ENCODE measurements around the gene TFR2. TPM values are rescaled to one million over a fixed set of nuclear protein-coding genes. Genes with fewer than 3 reads are reported as not detected.

The TFR2 gene
- polyA plus RNA-seq, 4 donors, result 1.2 to 1.3 TPM; not detected in 2

- no peak for FAIRE-seq
- peaks cover 19 to 96% (median 23%) of the 10 kb centered on the region in 3 donors for H3K36me3 ChIP-seq (ENCODE audit: control insufficient read depth in 3 of 3, insufficient read depth in 2 of 3, low read depth in 1 of 3, low read length in 3 of 3)
These were observed 44.3 kb upstream of the TFR2 start for GRCh38 chr7:100685631-100686145.

GRCh38 chr7:100685049-100685605, 43.8 kb upstream of the TFR2 start:
- 86 to 94% (median 88%) methylated on average over 18 of the region's 18 CpGs for WGBS, 3 donors
- peaks cover 19 to 99% (median 23%) of the 10 kb centered on the region in 3 donors for H3K36me3 ChIP-seq (ENCODE audit: control insufficient read depth in 3 of 3, insufficient read depth in 2 of 3, low read depth in 1 of 3, low read length in 3 of 3)
- H3K9me3 ChIP-seq (ENCODE audit: control insufficient read depth in 2 of 2, insufficient read depth in 1 of 2, low read depth in 1 of 2, low read length in 1 of 2), result no peaks in the 10 kb centered on the region

More at GRCh38 chr7:100685631-100686145, 44.3 kb upstream of the TFR2 start:
- DNase-seq, result no peak
- no peak overlapping the region for H3K27ac ChIP-seq (ENCODE audit: low read depth in 1 of 3, low read length in 2 of 3)
- no peaks in the 10 kb centered on the region for H3K4me1 ChIP-seq (ENCODE audit: control insufficient read depth in 3 of 3, insufficient read depth in 2 of 3, low read depth in 1 of 3, low read length in 2 of 3)
- no peak overlapping the region for H3K4me3 ChIP-seq (ENCODE audit: low read depth in 1 of 3, low read length in 3 of 3)
- WGBS, 3 donors, result 90 to 92% (median 90%) methylated on average over 17 of the region's 17 CpGs
- no peaks in the 10 kb centered on the region for H3K9me3 ChIP-seq (ENCODE audit: control insufficient read depth in 2 of 2, insufficient read depth in 1 of 2, low read depth in 1 of 2, low read length in 1 of 2)
- H3K27me3 ChIP-seq (ENCODE audit: control insufficient read depth in 3 of 3, insufficient read depth in 3 of 3, low read length in 3 of 3), result no peaks in the 10 kb centered on the region

DNA sequence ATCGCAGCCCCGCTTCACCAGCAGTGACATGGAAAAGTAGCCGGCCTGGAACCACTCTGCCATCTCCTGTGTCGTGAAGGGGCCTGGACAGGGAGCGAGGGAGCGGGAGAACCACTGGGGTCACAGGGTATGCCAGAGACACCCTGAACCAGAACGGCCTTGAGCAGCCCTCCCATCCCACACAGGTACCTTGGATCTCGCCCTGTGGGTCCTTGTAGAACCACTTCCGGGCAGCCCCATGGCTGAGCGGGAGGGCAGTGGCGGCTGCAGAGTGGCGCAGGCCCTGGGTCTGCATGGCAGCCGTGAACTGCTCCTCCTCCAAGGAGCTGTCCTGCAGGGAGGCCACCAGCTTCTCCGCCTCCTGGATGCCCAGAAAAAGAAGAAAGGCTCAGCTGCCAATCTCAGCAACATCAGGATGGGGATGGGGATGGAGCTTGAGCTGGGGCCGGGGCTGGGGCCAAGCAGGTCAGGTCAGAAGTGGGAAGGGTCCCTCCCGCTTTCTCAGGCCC, 43.2 kb upstream of the TFR2 start:
- H3K27ac ChIP-seq (ENCODE audit: low read depth in 1 of 3, low read length in 2 of 3), result no peak overlapping the region
- 93 to 96% (median 95%) methylated on average over 16 of the region's 16 CpGs for WGBS, 3 donors
- no peak for DNase-seq
- no peak for FAIRE-seq
- peaks cover 20 to 99% (median 23%) of the 10 kb centered on the region in 3 donors for H3K36me3 ChIP-seq (ENCODE audit: control insufficient read depth in 3 of 3, insufficient read depth in 2 of 3, low read depth in 1 of 3, low read length in 3 of 3)
- H3K4me1 ChIP-seq (ENCODE audit: control insufficient read depth in 3 of 3, insufficient read depth in 2 of 3, low read depth in 1 of 3, low read length in 2 of 3), result peaks cover 0 to 6% (median 0%) of the 10 kb centered on the region in 3 donors
- H3K9me3 ChIP-seq (ENCODE audit: control insufficient read depth in 2 of 2, insufficient read depth in 1 of 2, low read depth in 1 of 2, low read length in 1 of 2), result no peaks in the 10 kb centered on the region
- no peak overlapping the region for H3K4me3 ChIP-seq (ENCODE audit: low read depth in 1 of 3, low read length in 3 of 3)
- H3K27me3 ChIP-seq (ENCODE audit: control insufficient read depth in 3 of 3, insufficient read depth in 3 of 3, low read length in 3 of 3), result no peaks in the 10 kb centered on the region

More at GRCh38 chr7:100685049-100685605, 43.8 kb upstream of the TFR2 start:
- H3K4me3 ChIP-seq (ENCODE audit: low read depth in 1 of 3, low read length in 3 of 3), result no peak overlapping the region
- peaks cover 0 to 1% (median 0%) of the 10 kb centered on the region in 3 donors for H3K4me1 ChIP-seq (ENCODE audit: control insufficient read depth in 3 of 3, insufficient read depth in 2 of 3, low read depth in 1 of 3, low read length in 2 of 3)
- FAIRE-seq (no peak), DNase-seq (no peak)
- no peak overlapping the region for H3K27ac ChIP-seq (ENCODE audit: low read depth in 1 of 3, low read length in 2 of 3)
- H3K27me3 ChIP-seq (ENCODE audit: control insufficient read depth in 3 of 3, insufficient read depth in 3 of 3, low read length in 3 of 3), result no peaks in the 10 kb centered on the region

DNA sequence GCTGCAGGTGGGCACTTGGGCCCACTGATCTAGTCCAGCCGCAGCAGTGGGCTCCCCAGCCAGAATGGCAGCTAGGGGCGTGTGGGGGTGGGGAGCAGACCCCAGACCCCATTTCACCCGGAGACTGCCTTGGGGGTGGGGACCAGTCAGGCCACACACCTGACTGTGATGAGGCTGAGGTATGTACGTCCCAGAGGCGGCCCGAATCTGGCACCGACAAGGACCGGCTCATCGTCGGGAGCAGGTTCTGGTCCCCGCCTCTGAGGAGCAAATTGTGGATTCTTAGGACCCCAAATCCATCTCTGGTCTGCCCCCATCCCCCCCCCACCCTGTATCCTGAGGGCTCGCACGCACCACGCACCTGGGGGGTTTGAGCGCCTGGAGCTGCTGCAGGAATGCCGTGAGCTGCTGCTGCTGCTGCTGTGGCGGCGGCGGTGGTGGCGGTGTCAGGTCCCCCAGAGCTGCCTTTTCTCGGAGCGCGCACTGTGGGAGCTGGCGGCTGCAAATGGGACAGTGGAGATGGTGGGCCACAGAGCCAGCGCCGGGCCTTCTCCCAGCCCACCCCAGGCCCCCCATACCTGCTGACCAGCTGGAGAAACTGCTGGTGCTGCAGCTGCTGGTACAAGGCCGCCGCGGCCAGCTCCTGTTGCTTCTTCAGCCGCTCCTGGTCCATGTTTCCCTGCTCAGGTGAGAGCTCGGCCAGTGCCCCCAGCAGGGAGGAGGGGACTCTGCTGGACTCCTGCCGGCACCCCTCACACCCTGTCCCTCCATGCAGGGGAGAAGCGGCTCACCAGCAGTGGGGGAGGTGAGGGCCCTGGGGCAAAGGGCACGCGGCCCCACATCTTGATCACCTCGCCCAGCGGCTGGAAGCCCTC, 42.5 kb upstream of the TFR2 start:
- peaks cover 21 to 99% (median 23%) of the 10 kb centered on the region in 3 donors for H3K36me3 ChIP-seq (ENCODE audit: control insufficient read depth in 3 of 3, insufficient read depth in 2 of 3, low read depth in 1 of 3, low read length in 3 of 3)
- DNase-seq (no peak), FAIRE-seq (no peak)
- H3K4me1 ChIP-seq (ENCODE audit: control insufficient read depth in 3 of 3, insufficient read depth in 2 of 3, low read depth in 1 of 3, low read length in 2 of 3), result peaks cover 0 to 13% (median 0%) of the 10 kb centered on the region in 3 donors
- H3K9me3 ChIP-seq (ENCODE audit: control insufficient read depth in 2 of 2, insufficient read depth in 1 of 2, low read depth in 1 of 2, low read length in 1 of 2), result no peaks in the 10 kb centered on the region
- WGBS, 3 donors, result 91 to 95% (median 93%) methylated on average over 26 to 37 of the region's 37 CpGs
- H3K4me3 ChIP-seq (ENCODE audit: low read depth in 1 of 3, low read length in 3 of 3), result no peak overlapping the region
- no peak overlapping the region for H3K27ac ChIP-seq (ENCODE audit: low read depth in 1 of 3, low read length in 2 of 3)
- no peaks in the 10 kb centered on the region for H3K27me3 ChIP-seq (ENCODE audit: control insufficient read depth in 3 of 3, insufficient read depth in 3 of 3, low read length in 3 of 3)

DNA sequence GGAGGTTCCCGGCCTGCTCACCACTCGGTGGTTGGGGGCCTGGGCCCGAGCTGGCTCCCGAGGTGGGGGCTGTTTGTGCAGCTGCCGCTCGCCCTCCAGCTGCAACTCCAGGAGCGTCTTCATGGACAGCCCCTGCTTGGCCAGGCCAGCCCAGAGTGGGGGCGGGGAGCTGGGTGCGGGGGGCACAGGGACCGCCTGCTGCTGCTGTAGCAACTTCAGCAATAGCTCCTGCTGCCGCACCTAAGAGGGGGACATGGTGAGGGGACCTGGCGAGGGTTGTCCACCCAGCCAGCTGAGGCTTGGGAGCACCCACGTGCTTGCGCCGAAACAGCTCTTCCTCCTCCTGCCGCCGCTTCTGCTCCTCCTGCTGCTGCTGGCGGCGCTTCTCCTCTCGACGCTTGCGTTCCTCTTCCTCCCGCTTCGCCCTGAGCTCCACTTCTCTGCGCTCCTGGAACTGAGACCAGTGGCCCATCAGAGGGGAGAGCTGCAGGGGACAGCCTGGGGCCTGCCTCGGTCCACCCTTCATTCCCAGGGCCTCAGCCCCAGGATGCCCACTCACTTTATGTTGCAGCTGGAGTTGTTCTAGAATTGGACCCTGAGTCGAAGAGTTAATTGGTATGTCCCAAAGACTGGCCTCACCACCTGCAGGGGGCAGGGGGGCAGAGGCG, 41.8 kb upstream of the TFR2 start:
- Histone ChIP-seq H3K27ac (ENCODE audit: low read depth in 1 of 3, low read length in 2 of 3) (no peak overlapping the region), H3K4me1 (ENCODE audit: control insufficient read depth in 3 of 3, insufficient read depth in 2 of 3, low read depth in 1 of 3, low read length in 2 of 3) (peaks cover 0 to 21% (median 0%) of the 10 kb centered on the region in 3 donors), H3K27me3 (ENCODE audit: control insufficient read depth in 3 of 3, insufficient read depth in 3 of 3, low read length in 3 of 3) (no peaks in the 10 kb centered on the region), H3K36me3 (ENCODE audit: control insufficient read depth in 3 of 3, insufficient read depth in 2 of 3, low read depth in 1 of 3, low read length in 3 of 3) (peaks cover 26 to 99% (median 27%) of the 10 kb centered on the region in 3 donors), H3K9me3 (ENCODE audit: control insufficient read depth in 2 of 2, insufficient read depth in 1 of 2, low read depth in 1 of 2, low read length in 1 of 2) (no peaks in the 10 kb centered on the region), H3K4me3 (ENCODE audit: low read depth in 1 of 3, low read length in 3 of 3) (no peak overlapping the region)
- FAIRE-seq, result no peak
- WGBS, 3 donors, result 88 to 90% (median 89%) methylated on average over 23 to 28 of the region's 28 CpGs
- no peak for DNase-seq

GRCh38 chr7:100682228-100682741, 40.9 kb upstream of the TFR2 start:
- H3K9me3 ChIP-seq (ENCODE audit: control insufficient read depth in 2 of 2, insufficient read depth in 1 of 2, low read depth in 1 of 2, low read length in 1 of 2), result no peaks in the 10 kb centered on the region
- peaks cover 0 to 29% (median 0%) of the 10 kb centered on the region in 3 donors for H3K4me1 ChIP-seq (ENCODE audit: control insufficient read depth in 3 of 3, insufficient read depth in 2 of 3, low read depth in 1 of 3, low read length in 2 of 3)
- peaks cover 22 to 99% (median 29%) of the 10 kb centered on the region in 3 donors for H3K36me3 ChIP-seq (ENCODE audit: control insufficient read depth in 3 of 3, insufficient read depth in 2 of 3, low read depth in 1 of 3, low read length in 3 of 3)
- FAIRE-seq, result no peak
- WGBS, 3 donors, result 81 to 84% (median 82%) methylated on average over 18 to 25 of the region's 25 CpGs
- H3K4me3 ChIP-seq (ENCODE audit: low read depth in 1 of 3, low read length in 3 of 3), result no peak overlapping the region
- DNase-seq, result no peak
- H3K27me3 ChIP-seq (ENCODE audit: control insufficient read depth in 3 of 3, insufficient read depth in 3 of 3, low read length in 3 of 3), result no peaks in the 10 kb centered on the region
- H3K27ac ChIP-seq (ENCODE audit: low read depth in 1 of 3, low read length in 2 of 3), result no peak overlapping the region

GRCh38 chr7:100681491-100682227, 40.3 kb upstream of the TFR2 start:
- Histone ChIP-seq H3K9me3 (ENCODE audit: control insufficient read depth in 2 of 2, insufficient read depth in 1 of 2, low read depth in 1 of 2, low read length in 1 of 2) (no peaks in the 10 kb centered on the region), H3K27ac (ENCODE audit: low read depth in 1 of 3, low read length in 2 of 3) (no peak overlapping the region), H3K4me1 (ENCODE audit: control insufficient read depth in 3 of 3, insufficient read depth in 2 of 3, low read depth in 1 of 3, low read length in 2 of 3) (peaks cover 0 to 35% (median 0%) of the 10 kb centered on the region in 3 donors), H3K4me3 (ENCODE audit: low read depth in 1 of 3, low read length in 3 of 3) (no peak overlapping the region), H3K36me3 (ENCODE audit: control insufficient read depth in 3 of 3, insufficient read depth in 2 of 3, low read depth in 1 of 3, low read length in 3 of 3) (peaks cover 22 to 99% (median 28%) of the 10 kb centered on the region in 3 donors), H3K27me3 (ENCODE audit: control insufficient read depth in 3 of 3, insufficient read depth in 3 of 3, low read length in 3 of 3) (no peaks in the 10 kb centered on the region)
- FAIRE-seq (no peak), DNase-seq (no peak)
- WGBS, 3 donors, result 78 to 85% (median 79%) methylated on average over 29 of the region's 29 CpGs

Measured in small intestine (tissue), 7 donors.